ENCODE data around the gene TJP2.

Gene TJP2

GRCh38 chr9:69248005-69248404 is 73.9 kb downstream of the TJP2 start:
- DNase-seq (ENCODE audit: insufficient read length, low spot score) (no peak), FAIRE-seq (no peak)
- TF ChIP-seq CTCF (IDR thresholded peaks at IDR 0.05; ENCODE audit: insufficient read depth, missing control alignments), result no peak

GRCh38 chr9:69249337-69249736 is 75.3 kb downstream of the TJP2 start:
- DNase-seq (ENCODE audit: insufficient read length, low spot score) (no peak), FAIRE-seq (no peak)
- TF ChIP-seq CTCF (IDR thresholded peaks at IDR 0.05; ENCODE audit: insufficient read depth, missing control alignments), result no peak

- DNase-seq (ENCODE audit: insufficient read length, low spot score) (no peak), FAIRE-seq (no peak)
- no peak for TF ChIP-seq CTCF (IDR thresholded peaks at IDR 0.05; ENCODE audit: insufficient read depth, missing control alignments)
Observed at GRCh38 chr9:69250681-69251080, 76.6 kb downstream of the TJP2 start.

GRCh38 chr9:69252436-69252835 is 78.4 kb downstream of the TJP2 start:
- FAIRE-seq (no peak), DNase-seq (ENCODE audit: insufficient read length, low spot score) (no peak)
- no peak for TF ChIP-seq CTCF (IDR thresholded peaks at IDR 0.05; ENCODE audit: insufficient read depth, missing control alignments)

GRCh38 chr9:69253057-69253456 is 79.0 kb downstream of the TJP2 start:
- DNase-seq (ENCODE audit: insufficient read length, low spot score), result no peak
- no peak for TF ChIP-seq CTCF (IDR thresholded peaks at IDR 0.05; ENCODE audit: insufficient read depth, missing control alignments)
- FAIRE-seq, result no peak

GRCh38 chr9:69254223-69254622 is 80.1 kb downstream of the TJP2 start:
- FAIRE-seq (no peak), DNase-seq (ENCODE audit: insufficient read length, low spot score) (no peak)
- TF ChIP-seq CTCF (IDR thresholded peaks at IDR 0.05; ENCODE audit: insufficient read depth, missing control alignments), result no peak

GRCh38 chr9:69255591-69255990 is 81.5 kb downstream of the TJP2 start:
- DNase-seq (ENCODE audit: insufficient read length, low spot score) (no peak), FAIRE-seq (no peak)
- no peak for TF ChIP-seq CTCF (IDR thresholded peaks at IDR 0.05; ENCODE audit: insufficient read depth, missing control alignments)

Measured in D721Med (cell line).